Kidney (tissue), 14 donors: Measurements from ENCODE around the gene ARHGEF11. TPM values are rescaled to one million over a fixed set of nuclear protein-coding genes. Genes with fewer than 3 reads are reported as not detected.

ENCODE experiments used
- DNase-seq, 5 donors: peaks; one replicate each; pipeline ENCODE4 v3.0.0-alpha.2; 2013 to 2020
- FAIRE-seq: peaks from 2 replicates; lab custom pipeline; 2012; peaks lifted over from hg19 to GRCh38; lab: Jason Lieb, UNC
- H3K27ac ChIP-seq, 2 donors: one replicate each; pipeline ENCODE4 v1.7.0; 2013; ENCODE audit warnings: low read depth in 2 of 2, low read length in 2 of 2, inconsistent platforms in 1 of 2
- H3K27me3 ChIP-seq: one replicate; pipeline ENCODE4 v1.7.1; 2013; ENCODE audit warnings: low read length, inconsistent platforms; ENCODE audit not compliant: control insufficient read depth, insufficient read depth
- H3K36me3 ChIP-seq, 3 donors: one replicate each; pipeline versions ENCODE4 v1.7.0 to v1.7.1; 2013; ENCODE audit warnings: low read length in 3 of 3, control low read depth in 1 of 3, inconsistent platforms in 1 of 3; ENCODE audit not compliant: insufficient read depth in 3 of 3, control insufficient read depth in 2 of 3
- H3K4me1 ChIP-seq, 3 donors: one replicate each; pipeline versions ENCODE4 v1.7.0 to v1.7.1; 2013; ENCODE audit warnings: low read length in 3 of 3, inconsistent platforms in 1 of 3, low read depth in 1 of 3; ENCODE audit not compliant: control insufficient read depth in 2 of 3, insufficient read depth in 2 of 3
- H3K4me3 ChIP-seq, 3 donors: one replicate each; pipeline versions ENCODE4 v1.7.0 to v1.8.1; 2013; ENCODE audit warnings: low read length in 3 of 3, control low read depth in 1 of 3, inconsistent platforms in 1 of 3
- H3K9ac ChIP-seq, 3 donors: one replicate each; pipeline versions ENCODE4 v1.7.0 to v1.7.1; 2013; ENCODE audit warnings: low read length in 3 of 3, control low read depth in 1 of 3, inconsistent platforms in 1 of 3
- H3K9me3 ChIP-seq, 3 donors: one replicate each; pipeline versions ENCODE4 v1.7.0 to v1.7.1; 2013; ENCODE audit warnings: low read length in 3 of 3, control low read depth in 1 of 3, inconsistent platforms in 1 of 3; ENCODE audit not compliant: control insufficient read depth in 2 of 3, insufficient read depth in 1 of 3
- intact Hi-C: fragments of 100-400 bp; cut with DNase I; formaldehyde crosslinking; loops from one replicate; pipeline ENCODE4 v1.11.1; 2022
- microRNA-seq: library from miRNA; unstranded; fragments of <30 nt; microRNA quantifications from one replicate; pipeline ENCODE4 v1.2.0, GENCODE V29; 2020
- polyA plus RNA-seq: library from polyadenylated mRNA; stranded (reverse); fragments of 350-450 nt; fragmentation: Illumina TruSeq; extraction: RNeasy Lipid Tissue Mini Kit (QIAGEN cat#74804); gene quantifications from one replicate; pipeline ENCODE4 v1.2.3, GENCODE V29; 2014; ENCODE audit warnings: low read depth, low replicate concordance; ENCODE audit not compliant: insufficient read depth
- total RNA-seq: library from RNA; stranded (reverse); fragmentation: NEBNext Ultra II Directional; extraction: Animal tissue kit (Norgen Biotek cat#: 25700); gene quantifications from one replicate; pipeline ENCODE4 v1.2.1, GENCODE V29; 2021
- TF ChIP-seq, protein P1 (sequence below): IDR thresholded peaks from 3 replicates; pipeline ENCODE4 v1.5.1; 2012; ENCODE audit warnings: mild to moderate bottlenecking, moderate library complexity, borderline replicate concordance; ENCODE audit not compliant: insufficient read depth; ENCODE audit errors: extremely low read depth
- donor health status: control.
- donor health status: control.
- donor health status: control.
- donor health status: control.
- donor health status: control.
- donor health status: DM: yes; HTN: yes; CAD: no.
- donor health status: Normal renal cell carcinoma (clear cell type).

Gene ARHGEF11
- total and polyA plus RNA-seq, 2 donors from 2014 or later, result 8.8 to 36.4 TPM

DNA sequence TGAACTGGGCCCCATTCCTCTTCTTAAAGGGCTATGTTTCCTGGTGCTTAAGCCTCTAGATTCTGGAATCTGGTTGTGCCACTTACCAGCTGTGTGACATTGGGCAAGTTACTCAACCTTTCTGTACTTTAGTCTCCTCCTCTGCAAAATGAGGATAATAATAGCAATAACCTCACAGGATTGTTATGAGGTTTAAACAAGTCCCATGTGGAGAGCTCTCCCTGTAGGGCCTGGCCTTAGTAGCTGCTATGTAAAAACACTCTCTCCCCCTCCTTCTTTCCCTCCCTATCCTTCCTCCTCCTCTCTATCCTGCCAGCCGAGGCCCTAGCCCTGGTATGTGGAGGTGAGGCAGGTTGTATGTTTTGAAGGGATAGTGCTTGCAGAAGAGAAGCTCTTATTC lies 160.2 kb downstream of the ARHGEF11 start:
- no peak for FAIRE-seq
- Histone ChIP-seq H3K27ac (no peak overlapping the region), H3K36me3 (no peaks in the 10 kb centered on the region), H3K9ac (no peak overlapping the region), H3K4me1 (no peaks in the 10 kb centered on the region), H3K4me3 (no peak overlapping the region), H3K9me3 (no peaks in the 10 kb centered on the region), H3K27me3 (no peaks in the 10 kb centered on the region)
- intact Hi-C loops, result no loop called here
- TF ChIP-seq, protein P1, sequence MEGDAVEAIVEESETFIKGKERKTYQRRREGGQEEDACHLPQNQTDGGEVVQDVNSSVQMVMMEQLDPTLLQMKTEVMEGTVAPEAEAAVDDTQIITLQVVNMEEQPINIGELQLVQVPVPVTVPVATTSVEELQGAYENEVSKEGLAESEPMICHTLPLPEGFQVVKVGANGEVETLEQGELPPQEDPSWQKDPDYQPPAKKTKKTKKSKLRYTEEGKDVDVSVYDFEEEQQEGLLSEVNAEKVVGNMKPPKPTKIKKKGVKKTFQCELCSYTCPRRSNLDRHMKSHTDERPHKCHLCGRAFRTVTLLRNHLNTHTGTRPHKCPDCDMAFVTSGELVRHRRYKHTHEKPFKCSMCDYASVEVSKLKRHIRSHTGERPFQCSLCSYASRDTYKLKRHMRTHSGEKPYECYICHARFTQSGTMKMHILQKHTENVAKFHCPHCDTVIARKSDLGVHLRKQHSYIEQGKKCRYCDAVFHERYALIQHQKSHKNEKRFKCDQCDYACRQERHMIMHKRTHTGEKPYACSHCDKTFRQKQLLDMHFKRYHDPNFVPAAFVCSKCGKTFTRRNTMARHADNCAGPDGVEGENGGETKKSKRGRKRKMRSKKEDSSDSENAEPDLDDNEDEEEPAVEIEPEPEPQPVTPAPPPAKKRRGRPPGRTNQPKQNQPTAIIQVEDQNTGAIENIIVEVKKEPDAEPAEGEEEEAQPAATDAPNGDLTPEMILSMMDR, result no peak
- no peak for DNase-seq

Small RNAs within 50 kb of the gene (microRNA-seq; reads per million reads assigned to microRNA genes)
- not detected for gene MIR765

Other genes with a start within 250 kb of the ARHGEF11 start
- 4.3 TPM for gene SH2D2A, start 228.9 kb downstream of the ARHGEF11 start, total RNA-seq
- 0.32 TPM for gene SH2D2A, start 228.9 kb downstream of the ARHGEF11 start, polyA plus RNA-seq
- gene INSRR, start 186.6 kb downstream of the ARHGEF11 start, total RNA-seq, result 0.35 TPM
- 2.4 TPM for gene INSRR, start 186.6 kb downstream of the ARHGEF11 start, polyA plus RNA-seq
- gene NTRK1, start 184.9 kb downstream of the ARHGEF11 start, total RNA-seq, result 1.0 TPM
- gene NTRK1, start 184.9 kb downstream of the ARHGEF11 start, polyA plus RNA-seq, result 1.3 TPM
- gene PEAR1, start 152.0 kb downstream of the ARHGEF11 start, total RNA-seq, result 17.2 TPM
- gene PEAR1, start 152.0 kb downstream of the ARHGEF11 start, polyA plus RNA-seq, result 4.5 TPM
- gene LRRC71, start 125.1 kb downstream of the ARHGEF11 start, total RNA-seq, result 0.50 TPM
- gene LRRC71, start 125.1 kb downstream of the ARHGEF11 start, polyA plus RNA-seq, result 0.19 TPM
- not detected for gene ETV3L, start 54.1 kb upstream of the ARHGEF11 start, total RNA-seq
- not detected for gene ETV3L, start 54.1 kb upstream of the ARHGEF11 start, polyA plus RNA-seq
- 24.8 TPM for gene ETV3, start 92.7 kb upstream of the ARHGEF11 start, total RNA-seq
- gene ETV3, start 92.7 kb upstream of the ARHGEF11 start, polyA plus RNA-seq, result 3.5 TPM